CD4-positive, alpha-beta T cell treated with Interleukin-12 subunit alpha and Interleukin-12 subunit beta, for 1 hour (primary cell): ENCODE results near the gene HECA.
A peak's percentile ranks its signal among the peaks of the same experiment; 100 is the strongest.
"Not testable (repeated sequence)": the region's sequence is repeated elsewhere in the genome, so short reads cannot be mapped to it uniquely, and the experiment has no call there.

Source experiments
- DNase-seq: peaks from one replicate; pipeline ENCODE4 v3.0.0-alpha.2; 2020

HECA gene

DNA sequence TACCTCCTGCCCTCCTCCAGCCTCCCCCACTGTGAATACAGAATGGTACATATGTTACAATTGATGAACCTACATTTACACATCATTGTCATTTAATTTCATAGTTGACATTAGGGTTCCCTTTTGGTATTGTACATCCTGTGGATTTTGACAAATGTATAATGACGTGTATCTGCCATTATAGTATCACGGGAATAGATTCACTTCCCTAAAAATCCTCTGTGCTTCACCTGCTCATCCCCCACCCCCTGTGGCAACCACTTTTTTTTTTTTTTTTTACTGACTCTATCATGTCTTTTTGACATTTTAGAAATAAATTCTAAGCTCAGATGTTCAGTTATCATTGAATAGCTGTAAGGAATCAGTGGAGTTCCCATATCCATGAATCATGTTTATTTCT lies 30.4 kb downstream of the HECA start:
- DNase-seq = no peak

DNA sequence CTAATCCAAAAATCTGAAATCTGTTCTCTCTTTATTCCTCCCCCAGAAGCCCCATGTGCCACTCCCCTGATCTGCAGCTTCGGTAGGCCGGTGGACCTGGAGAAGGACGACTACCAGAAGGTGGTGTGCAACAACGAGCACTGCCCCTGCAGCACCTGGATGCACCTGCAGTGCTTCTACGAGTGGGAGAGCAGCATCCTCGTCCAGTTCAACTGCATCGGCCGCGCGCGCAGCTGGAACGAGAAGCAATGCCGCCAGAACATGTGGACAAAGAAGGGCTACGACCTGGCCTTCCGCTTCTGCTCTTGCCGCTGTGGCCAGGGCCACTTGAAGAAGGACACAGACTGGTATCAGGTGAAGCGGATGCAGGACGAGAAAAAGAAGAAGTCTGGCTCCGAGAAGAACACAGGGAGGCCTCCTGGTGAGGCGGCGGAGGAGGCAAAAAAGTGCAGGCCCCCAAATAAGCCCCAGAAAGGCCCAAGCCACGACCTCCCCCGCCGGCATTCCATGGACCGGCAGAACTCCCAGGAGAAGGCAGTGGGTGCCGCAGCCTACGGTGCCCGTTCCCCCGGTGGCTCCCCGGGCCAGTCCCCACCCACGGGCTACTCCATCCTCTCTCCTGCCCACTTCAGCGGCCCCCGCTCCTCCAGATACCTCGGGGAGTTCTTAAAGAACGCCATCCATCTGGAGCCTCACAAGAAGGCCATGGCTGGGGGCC lies 31.5 kb downstream of the HECA start:
- no peak for DNase-seq

GRCh38 chr6:139166956-139167313 lies 32.1 kb downstream of the HECA start:
- no peak for DNase-seq

DNA sequence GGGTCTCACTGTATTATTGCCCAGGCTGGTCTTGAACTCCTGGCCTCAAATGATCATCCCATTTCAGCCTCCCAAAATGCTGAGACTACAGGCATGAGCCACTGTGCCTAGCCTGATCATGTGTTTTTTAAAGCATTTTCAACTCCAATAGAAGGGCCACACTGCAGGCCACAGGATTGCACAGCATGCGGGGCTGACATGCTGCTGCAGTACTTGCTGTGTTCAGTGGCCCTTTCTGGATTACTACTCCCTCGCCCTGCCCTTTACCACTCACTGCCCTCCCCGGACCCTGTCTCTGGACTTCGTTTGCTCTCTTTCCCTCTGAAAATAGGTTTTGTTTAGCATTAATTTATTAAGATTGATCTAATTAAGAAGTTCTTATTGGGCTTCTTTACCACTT lies 37.3 kb downstream of the HECA start:
- DNase-seq = no peak

- no peak for DNase-seq
These were observed 37.7 kb downstream of the HECA start for GRCh38 chr6:139172567-139172966.

- DNase-seq = peak; percentile 36
These were observed 38.3 kb downstream of the HECA start for GRCh38 chr6:139173172-139173571.

- DNase-seq = no peak
These were observed 38.9 kb downstream of the HECA start for GRCh38 chr6:139173822-139174221.

DNA sequence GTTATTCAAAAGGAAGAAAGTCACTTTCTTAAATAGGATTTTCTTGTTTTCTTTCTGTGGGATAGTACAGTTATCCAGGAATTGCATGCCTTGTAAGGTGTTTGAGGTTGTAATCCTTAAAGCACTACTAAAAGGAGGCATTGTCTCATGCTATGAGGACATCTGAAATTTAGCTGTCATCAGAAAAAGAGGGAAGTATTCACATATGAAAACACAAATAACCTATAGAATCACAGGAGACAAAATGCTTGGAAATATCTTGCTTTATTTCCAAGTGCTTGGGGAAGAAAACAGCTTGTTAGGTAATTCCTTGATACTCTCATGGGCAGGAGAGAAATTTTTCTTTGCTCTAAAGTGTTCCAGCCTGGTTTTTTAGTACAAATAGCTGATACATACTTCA lies 40.1 kb downstream of the HECA start:
- DNase-seq = no peak

- no peak for DNase-seq
These were observed 40.6 kb downstream of the HECA start for GRCh38 chr6:139175389-139175948.

- no peak for DNase-seq
These were observed 46.4 kb downstream of the HECA start for GRCh38 chr6:139181236-139181635.

- no peak for DNase-seq
These were observed 49.2 kb downstream of the HECA start for GRCh38 chr6:139184047-139184446.

DNA sequence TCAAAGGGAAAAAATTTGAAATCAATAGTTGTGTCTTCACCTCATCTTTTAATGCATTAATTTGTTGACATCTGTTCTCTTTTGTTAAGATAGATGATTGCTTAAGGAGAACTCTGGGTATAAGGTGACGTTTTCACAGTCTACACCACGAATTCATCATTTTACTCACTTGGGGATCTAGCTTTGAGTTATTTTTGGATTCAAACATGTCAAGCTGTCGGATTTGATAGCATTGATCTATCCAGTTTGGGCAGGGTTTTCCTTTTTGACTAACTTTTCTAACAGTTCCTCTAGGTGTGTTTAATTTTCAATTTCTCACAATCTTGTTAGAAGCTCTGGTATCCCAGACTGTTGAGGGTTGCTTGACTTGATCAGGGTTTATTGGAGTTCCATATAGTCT lies 49.6 kb downstream of the HECA start:
- DNase-seq = no peak

DNA sequence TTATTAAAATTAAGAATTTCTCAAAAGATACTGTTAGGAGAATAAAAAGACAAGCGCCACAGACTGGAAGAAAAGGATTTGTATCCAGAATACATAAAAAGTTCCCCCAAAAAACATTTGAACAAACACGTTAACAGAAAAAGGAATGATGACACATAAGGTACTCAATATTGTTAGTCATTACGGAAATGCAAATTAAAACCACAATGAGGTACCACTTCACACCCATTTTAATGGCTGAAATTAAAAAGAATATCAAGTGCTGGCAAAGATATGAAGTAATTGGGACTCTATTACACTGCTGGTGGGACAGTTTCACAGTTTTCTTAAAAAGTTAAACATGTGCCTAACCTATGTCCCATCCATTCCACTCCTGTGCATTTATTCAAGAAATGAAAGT lies 51.4 kb downstream of the HECA start:
- no peak for DNase-seq

GRCh38 chr6:139186692-139187091 lies 51.8 kb downstream of the HECA start:
- no peak for DNase-seq

- DNase-seq = no peak
These were observed 52.6 kb downstream of the HECA start for GRCh38 chr6:139187489-139187888.

GRCh38 chr6:139189665-139190064 lies 54.8 kb downstream of the HECA start:
- no peak for DNase-seq

- no peak for DNase-seq
These were observed 59.9 kb downstream of the HECA start for GRCh38 chr6:139194740-139195139.

DNA sequence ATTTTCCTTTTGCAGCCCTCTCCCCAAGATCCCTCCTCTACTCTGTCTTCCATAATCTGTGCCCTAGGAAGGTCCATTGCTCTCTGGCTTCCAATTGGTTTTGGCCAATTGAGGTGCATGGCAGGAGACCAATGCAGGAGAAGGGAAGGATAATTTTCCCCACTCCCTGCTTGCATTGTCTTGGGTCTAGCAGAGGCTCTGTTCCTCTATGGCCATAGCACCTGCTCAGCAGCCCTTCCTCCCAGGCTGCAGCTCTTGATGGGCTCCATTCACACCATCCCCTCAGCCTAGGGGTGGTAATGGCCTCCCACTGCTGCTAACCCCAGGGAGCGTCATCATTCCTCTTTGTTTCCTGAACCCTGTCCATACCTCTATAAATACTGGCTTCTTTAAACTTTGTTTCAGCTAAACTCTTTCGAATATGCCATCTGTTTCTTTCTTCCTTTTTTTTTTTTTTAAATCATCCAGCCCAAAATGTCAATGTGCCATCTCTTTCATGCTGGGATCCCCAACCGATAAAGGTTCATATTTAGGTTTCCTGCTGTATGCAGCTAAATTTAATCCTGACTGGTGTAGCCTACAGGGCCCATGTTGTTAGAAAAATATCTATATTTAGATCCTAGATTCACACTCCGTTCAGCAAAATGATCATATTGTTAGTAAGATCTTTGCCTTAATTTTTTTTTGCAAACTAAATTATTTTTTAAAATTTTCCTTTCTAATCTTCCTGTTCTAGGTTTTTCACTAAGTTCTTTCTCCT lies 63.8 kb downstream of the HECA start:
- DNase-seq = no peak

- no peak for DNase-seq
These were observed 66.5 kb downstream of the HECA start for GRCh38 chr6:139201378-139201777.

DNA sequence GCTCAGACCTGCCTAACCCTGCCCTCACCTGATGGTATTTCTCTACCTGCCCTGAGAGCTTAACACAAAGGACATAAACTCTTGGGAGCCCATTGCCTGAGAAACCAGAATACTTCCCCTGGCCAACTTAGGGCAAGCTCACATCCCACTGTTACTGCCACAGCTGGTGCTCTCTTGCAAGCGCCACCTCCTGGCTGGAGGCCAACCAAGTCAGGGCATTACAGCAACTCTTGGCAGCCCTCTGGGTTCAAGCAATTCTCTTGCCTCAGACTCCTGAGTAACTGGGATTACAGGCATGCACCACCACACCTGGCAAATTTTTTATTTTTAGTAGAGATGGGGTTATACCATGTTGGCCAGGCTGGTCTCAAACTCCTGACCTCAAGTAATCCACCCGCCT lies 70.1 kb downstream of the HECA start:
- DNase-seq = no peak

DNA sequence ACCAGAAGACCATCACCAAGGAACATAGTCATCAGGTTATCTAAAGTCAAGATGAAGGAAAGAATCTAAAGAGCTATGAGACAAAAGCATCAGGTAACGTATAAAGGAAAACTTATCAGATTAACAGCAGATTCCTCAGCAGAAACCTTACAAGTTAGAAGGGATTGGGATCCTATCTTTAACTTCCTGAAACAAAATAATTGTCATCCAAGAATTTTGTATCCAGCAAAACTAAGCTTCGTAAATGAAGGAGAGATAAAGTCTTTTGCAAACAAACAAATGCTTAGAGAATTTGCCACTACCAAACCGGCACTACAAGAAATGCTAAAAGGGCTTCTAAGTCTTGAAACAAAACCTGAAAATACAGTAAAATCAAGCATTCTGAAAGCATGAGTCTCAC lies 71.0 kb downstream of the HECA start:
- DNase-seq = no peak

- DNase-seq = peak; percentile 25
These were observed 75.9 kb downstream of the HECA start for GRCh38 chr6:139210766-139211165.

DNA sequence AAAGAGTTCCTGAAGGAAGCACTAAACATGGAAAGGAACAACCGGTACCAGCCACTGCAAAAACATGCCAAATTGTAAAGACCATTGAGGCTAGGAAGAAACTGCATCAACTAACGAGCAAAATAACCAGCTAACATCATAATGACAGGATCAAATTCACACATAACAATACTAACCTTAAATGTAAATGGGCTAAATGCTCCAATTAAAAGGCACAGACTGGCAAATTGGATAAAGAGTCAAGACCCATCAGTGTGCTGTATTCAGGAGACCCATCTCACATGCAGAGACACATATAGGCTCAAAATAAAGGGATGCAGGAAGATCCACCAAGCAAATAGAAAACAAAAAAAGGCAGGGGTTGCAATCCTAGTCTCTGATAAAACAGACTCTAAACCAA lies 77.6 kb downstream of the HECA start:
- DNase-seq = not testable (repeated sequence)

GRCh38 chr6:139219271-139219729 lies 84.4 kb downstream of the HECA start:
- DNase-seq = peak; percentile 77
